Thyroid gland (tissue), 4 donors: Measurements from ENCODE around the gene GRM8.

Source experiments
- POLR2A ChIP-seq, 2 donors: fragments of 450-650 bp; IDR thresholded peaks; one replicate each; pipeline ENCODE4 v1.6.1; 2017; ENCODE audit warnings: antibody characterized with exemption in 2 of 2, mild to moderate bottlenecking in 2 of 2, moderate library complexity in 1 of 2
- TF ChIP-seq, protein P1 (sequence below), 6 experiments: fragments of 200-600 bp in 3 of 6; fragments of 450-650 bp in 3 of 6; sonication (generic) in 3 of 6; IDR thresholded peaks; one replicate each; pipeline ENCODE4 v1.5.1; 2016 to 2019; ENCODE audit warnings: antibody characterized with exemption in 6 of 6, mild to moderate bottlenecking in 2 of 6, inconsistent platforms in 1 of 6, moderate library complexity in 1 of 6

DNA sequence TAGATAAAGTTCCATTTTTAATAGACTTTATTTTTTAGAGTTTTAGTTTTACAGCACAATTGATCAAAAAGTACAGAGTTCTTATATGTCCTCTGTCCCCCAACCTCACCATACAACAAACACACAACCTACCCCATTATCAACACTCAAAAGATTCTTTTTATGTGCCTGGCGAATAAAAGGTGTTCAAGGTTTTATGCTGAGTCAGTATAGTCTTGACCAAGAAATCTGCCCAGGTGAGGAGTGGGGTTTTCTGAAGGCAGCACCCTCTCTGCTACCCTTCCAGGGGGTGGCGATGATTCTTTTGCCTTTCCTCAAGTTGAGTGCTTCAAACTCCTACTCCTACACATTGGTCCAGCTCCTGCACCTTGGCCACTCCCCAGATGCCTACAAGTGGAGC, 222.9 kb downstream of the GRM8 start:
- no peak for TF ChIP-seq POLR2A (IDR thresholded peaks at IDR 0.05)
- TF ChIP-seq, protein P1, sequence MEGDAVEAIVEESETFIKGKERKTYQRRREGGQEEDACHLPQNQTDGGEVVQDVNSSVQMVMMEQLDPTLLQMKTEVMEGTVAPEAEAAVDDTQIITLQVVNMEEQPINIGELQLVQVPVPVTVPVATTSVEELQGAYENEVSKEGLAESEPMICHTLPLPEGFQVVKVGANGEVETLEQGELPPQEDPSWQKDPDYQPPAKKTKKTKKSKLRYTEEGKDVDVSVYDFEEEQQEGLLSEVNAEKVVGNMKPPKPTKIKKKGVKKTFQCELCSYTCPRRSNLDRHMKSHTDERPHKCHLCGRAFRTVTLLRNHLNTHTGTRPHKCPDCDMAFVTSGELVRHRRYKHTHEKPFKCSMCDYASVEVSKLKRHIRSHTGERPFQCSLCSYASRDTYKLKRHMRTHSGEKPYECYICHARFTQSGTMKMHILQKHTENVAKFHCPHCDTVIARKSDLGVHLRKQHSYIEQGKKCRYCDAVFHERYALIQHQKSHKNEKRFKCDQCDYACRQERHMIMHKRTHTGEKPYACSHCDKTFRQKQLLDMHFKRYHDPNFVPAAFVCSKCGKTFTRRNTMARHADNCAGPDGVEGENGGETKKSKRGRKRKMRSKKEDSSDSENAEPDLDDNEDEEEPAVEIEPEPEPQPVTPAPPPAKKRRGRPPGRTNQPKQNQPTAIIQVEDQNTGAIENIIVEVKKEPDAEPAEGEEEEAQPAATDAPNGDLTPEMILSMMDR (IDR thresholded peaks at IDR 0.05), result no peak
